Posterior cingulate gyrus (tissue), 11 donors: ENCODE data around the gene TMEM233.
"Not testable (repeated sequence)": the region's sequence is repeated elsewhere in the genome, so short reads cannot be mapped to it uniquely, and the experiment has no call there.

Source experiments
- DNase-seq, 10 donors: peaks; one replicate each; pipeline versions ENCODE4 v3.0.0 to v3.0.0-alpha.2; 2020 to 2021; ENCODE audit warnings: mixed read lengths in 3 of 10
- intact Hi-C: fragments of 100-400 bp; cut with DNase I; formaldehyde crosslinking; loops from one replicate; pipeline ENCODE4 v1.15.1; 2023

The TMEM233 gene

DNA sequence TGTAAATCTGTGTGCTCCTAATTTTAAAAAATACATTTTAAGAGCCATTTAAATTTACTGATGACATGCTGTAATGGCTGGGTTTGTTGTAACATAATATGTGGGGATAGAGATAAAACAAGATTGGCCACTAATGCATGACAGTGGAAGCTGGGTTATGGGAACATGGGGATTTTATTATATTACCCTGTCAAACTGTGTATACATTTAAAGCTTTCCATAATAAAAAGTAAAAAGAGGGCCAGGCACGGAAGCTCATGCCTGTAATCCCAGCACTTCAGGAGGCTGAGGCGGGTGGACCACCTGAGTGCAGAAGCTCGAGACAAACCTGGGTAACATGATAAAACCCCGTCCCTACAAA, 9.1 kb downstream of the TMEM233 start:
- no peak for DNase-seq
- intact Hi-C loops: no loop called here

GRCh38 chr12:119603767-119604166, 10.2 kb downstream of the TMEM233 start:
- intact Hi-C loops: no loop called here
- DNase-seq: no peak

DNA sequence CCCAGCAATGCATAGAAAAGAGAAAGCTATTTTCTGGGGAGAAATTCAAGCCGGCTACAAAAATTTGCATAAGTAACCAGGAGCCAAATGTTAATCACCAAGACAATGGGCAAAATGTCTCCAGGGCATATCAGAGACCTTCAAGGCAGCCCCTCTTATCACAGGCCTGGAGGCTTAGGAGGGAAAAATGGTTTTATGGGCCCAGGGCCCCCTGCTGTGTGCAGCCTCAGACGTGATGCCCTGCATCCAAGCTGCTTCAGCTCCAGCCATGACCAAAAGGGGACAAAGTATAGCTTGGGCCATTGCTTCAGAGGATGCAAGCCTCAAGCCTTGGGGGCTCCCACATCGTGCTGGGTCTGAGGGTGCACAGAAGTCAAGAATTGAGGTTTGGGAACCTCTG, 15.8 kb downstream of the TMEM233 start:
- intact Hi-C loops: no loop called here
- DNase-seq: no peak

DNA sequence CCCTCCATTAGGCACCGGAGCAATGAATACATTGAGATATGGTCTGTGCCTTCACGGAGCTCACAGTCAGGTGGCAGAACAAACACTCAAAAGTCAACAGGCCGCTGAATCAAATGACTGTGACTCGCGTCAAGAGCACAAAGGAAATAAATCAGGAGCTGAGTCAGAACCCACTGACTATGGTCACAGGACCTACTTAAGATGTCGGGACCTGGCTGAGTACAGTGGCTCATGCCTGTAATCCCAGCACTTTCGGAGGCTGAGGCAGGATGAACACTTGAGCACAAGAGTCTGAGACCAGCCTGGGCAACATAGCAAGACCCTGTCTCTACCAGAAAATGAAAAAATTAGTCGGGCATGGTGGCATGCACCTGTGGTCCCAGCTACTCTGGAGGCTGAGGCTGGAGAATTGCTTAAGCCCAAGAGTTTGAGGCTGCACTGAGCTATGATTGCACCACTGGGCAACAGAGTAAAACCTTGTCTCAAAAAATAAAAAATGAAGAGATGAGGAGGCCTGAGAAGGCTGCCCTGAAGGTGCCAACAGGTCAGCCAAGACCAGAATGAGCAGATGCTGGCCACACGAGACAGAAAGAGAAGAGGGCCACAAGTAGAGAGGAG, 19.9 kb downstream of the TMEM233 start:
- intact Hi-C loops: no loop called here
- no peak for DNase-seq

- DNase-seq: no peak
- intact Hi-C loops: no loop called here
Observed at GRCh38 chr12:119614705-119615104, 21.1 kb downstream of the TMEM233 start.

- intact Hi-C loops: no loop called here
- DNase-seq: no peak
Observed at GRCh38 chr12:119615518-119616475, 22.2 kb downstream of the TMEM233 start.

DNA sequence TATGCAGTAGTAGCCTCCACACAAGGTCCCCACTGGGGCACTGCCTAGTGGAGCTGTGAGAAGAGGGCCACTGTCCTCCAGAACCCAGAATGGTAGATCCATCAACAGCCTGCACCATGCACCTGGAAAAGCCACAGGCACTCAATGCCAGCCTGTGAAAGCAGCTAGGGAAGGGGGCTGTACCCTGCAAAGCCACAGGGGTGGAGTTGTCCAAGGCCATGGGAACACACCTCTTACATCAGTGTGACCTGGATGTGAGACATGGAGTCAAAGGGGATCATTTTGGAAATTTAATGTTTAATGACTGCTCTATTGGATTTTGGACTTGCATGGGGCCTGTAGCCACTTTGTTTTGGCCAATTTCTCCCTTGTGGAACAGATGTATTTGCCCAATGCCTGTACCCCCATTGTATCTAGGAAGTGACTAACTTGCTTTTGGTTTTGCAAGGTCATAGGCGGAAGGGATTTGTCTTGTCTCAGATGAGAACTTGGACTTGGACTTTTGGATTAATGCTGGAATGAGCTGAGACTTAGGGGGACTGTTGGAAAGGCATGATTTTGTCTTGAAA, 24.8 kb downstream of the TMEM233 start:
- DNase-seq, intact Hi-C loops: not testable (repeated sequence)

GRCh38 chr12:119620490-119620889, 26.9 kb downstream of the TMEM233 start:
- intact Hi-C loops: no loop called here
- DNase-seq: no peak

GRCh38 chr12:119621878-119622277, 28.3 kb downstream of the TMEM233 start:
- no peak for DNase-seq
- intact Hi-C loops: no loop called here

DNA sequence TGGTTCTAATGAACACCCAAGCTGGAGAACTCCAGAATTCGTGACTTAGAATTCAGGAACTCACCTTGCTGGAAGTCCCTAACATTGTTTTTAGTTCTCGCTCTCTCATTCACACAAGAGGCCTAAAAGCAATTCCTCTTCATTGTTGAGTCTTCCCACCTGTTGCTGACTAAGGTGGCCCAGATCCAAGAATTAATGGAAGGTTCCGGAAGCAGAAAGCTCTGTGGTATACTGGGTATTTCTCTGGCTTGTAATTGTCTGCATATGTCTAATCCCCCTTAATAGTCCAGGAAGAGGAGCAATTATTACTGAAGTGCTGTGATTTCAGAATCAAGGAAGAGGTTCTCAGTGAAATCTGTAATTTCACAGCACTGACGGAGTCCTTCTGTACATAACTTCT, 31.4 kb downstream of the TMEM233 start:
- intact Hi-C loops: no loop called here
- DNase-seq: no peak

GRCh38 chr12:119627019-119627643, 33.6 kb downstream of the TMEM233 start:
- intact Hi-C loops: no loop called here
- no peak for DNase-seq

- DNase-seq: no peak
- intact Hi-C loops: no loop called here
Observed at GRCh38 chr12:119627686-119628085, 34.1 kb downstream of the TMEM233 start.

GRCh38 chr12:119630223-119630780, 36.7 kb downstream of the TMEM233 start:
- intact Hi-C loops: no loop called here
- no peak for DNase-seq

- intact Hi-C loops: no loop called here
- DNase-seq: no peak
Observed at GRCh38 chr12:119630962-119631550, 37.5 kb downstream of the TMEM233 start.

- intact Hi-C loops: no loop called here
- DNase-seq: no peak
Observed at GRCh38 chr12:119631930-119632678, 38.5 kb downstream of the TMEM233 start.

DNA sequence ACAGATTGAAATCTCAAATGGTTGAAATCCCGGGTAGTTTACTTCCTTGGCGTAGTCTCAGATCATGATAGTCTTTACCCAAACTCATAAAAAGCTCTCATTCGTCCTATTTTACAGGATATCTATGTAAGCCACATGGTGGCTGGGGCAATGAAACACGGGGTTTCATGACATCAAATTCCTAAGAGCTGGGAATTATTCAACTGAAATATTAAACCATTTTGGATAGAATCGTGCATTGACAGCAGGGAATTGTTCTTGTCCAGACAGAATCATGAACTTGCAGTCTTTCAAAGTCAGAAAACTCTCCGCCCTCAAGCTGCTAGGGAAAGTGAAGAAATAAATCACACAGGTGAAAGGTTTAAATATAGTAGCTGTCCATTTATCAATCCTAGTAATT, 41.2 kb downstream of the TMEM233 start:
- intact Hi-C loops: no loop called here

GRCh38 chr12:119642986-119643385, 49.4 kb downstream of the TMEM233 start:
- intact Hi-C loops: no loop called here
- no peak for DNase-seq

More for the DNA sequence above, 41.2 kb downstream of the TMEM233 start:
- DNase-seq: no peak

DNA sequence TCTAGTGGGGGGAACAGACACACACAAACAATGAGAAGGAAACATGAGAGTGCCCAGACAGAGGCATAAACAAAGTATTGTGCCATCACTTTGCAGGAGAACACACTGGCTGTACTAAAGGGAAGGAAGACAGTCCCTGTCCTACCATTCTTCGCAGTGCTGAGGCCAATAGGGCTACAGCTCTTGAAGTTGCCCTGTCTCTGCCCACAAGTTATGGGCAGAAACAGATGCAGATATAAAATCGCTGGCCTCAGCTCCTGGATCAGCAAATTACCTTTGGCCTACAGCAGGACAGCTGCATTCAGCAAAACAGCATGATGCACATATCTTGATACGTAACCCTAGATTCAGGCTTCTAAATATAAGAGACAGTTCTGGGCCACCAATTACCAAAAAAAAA, 51.4 kb downstream of the TMEM233 start:
- intact Hi-C loops: no loop called here
- no peak for DNase-seq

- intact Hi-C loops: no loop called here
- peak in 1 of 10 donors; percentile 17 for DNase-seq
Observed at GRCh38 chr12:119645535-119646059, 52.0 kb downstream of the TMEM233 start.
